Transverse colon (tissue), 4 donors: Measurements from ENCODE around the gene PSMD3. TPM values are rescaled to one million over a fixed set of nuclear protein-coding genes. Genes with fewer than 3 reads are reported as not detected.

Source experiments
- DNase-seq: peaks from one replicate; pipeline ENCODE4 v3.0.0-alpha.2; 2019
- H3K27ac ChIP-seq, 4 donors: fragments of 200-600 bp; sonication (generic); 2 replicates each; pipeline ENCODE4 v1.5.1; 2016 to 2018; ENCODE audit warnings: inconsistent platforms in 4 of 4
- H3K27me3 ChIP-seq: fragments of 200-600 bp; sonication (generic); 2 replicates; pipeline ENCODE4 v1.5.1; 2017; ENCODE audit warnings: inconsistent platforms
- H3K36me3 ChIP-seq, 4 donors: fragments of 200-600 bp; sonication (generic); 2 replicates each; pipeline ENCODE4 v1.5.1; 2017 to 2019; ENCODE audit warnings: inconsistent platforms in 4 of 4
- H3K4me1 ChIP-seq, 4 donors: fragments of 200-600 bp; sonication (generic); 2 replicates each; pipeline ENCODE4 v1.5.1; 2017 to 2020; ENCODE audit warnings: inconsistent platforms in 4 of 4
- H3K4me3 ChIP-seq, 4 donors: fragments of 200-600 bp; sonication (generic); 1 replicate in 1 of 4; 2 replicates in 3 of 4; pipeline versions ENCODE4 v1.5.1 to v1.6.1; 2017 to 2019; ENCODE audit warnings: inconsistent platforms in 4 of 4
- H3K9me3 ChIP-seq, 2 donors: fragments of 200-600 bp; sonication (generic); 2 replicates each; pipeline ENCODE4 v1.5.1; 2017 to 2019; ENCODE audit warnings: inconsistent platforms in 2 of 2
- CTCF ChIP-seq, 5 experiments: fragments of 200-600 bp in 3 of 5; fragments of 450-650 bp in 2 of 5; sonication (generic) in 3 of 5; IDR thresholded peaks; 1 replicate in 2 of 5; 2 replicates in 3 of 5; pipeline ENCODE4 v1.5.1; 2016 to 2017; ENCODE audit warnings: antibody characterized with exemption in 5 of 5, inconsistent platforms in 3 of 5, mild to moderate bottlenecking in 2 of 5, moderate library complexity in 1 of 5
- EP300 ChIP-seq: sonication (generic); formaldehyde crosslinking; IDR thresholded peaks from one replicate; pipeline ENCODE4 v1.6.1; 2017; ENCODE audit warnings: antibody characterized with exemption, low read depth
- POLR2A ChIP-seq: fragments of 450-650 bp; IDR thresholded peaks from one replicate; pipeline ENCODE4 v1.6.1; 2016; ENCODE audit warnings: antibody characterized with exemption, mild to moderate bottlenecking, moderate library complexity
- POLR2AphosphoS5 ChIP-seq, 3 donors: sonication (generic); formaldehyde crosslinking; IDR thresholded peaks; one replicate each; pipeline ENCODE4 v1.6.1; 2016; ENCODE audit warnings: antibody characterized with exemption in 3 of 3
- WGBS, 2 donors: methylation state at CpG; one replicate each; pipeline ENCODE4 v1.1.5; 2018; ENCODE audit warnings: low coverage in 1 of 2; 5-methylcytosine and 5-hydroxymethylcytosine counted together
- in situ Hi-C, 4 donors: fragments of 200-750 bp; cut with MboI; loops; one replicate each; pipeline versions ENCODE4 v1.15.0 to v1.15.1; 2017; ENCODE audit warnings: low sequenced_read_pairs in 3 of 4, low pct_ligation_motif_present in 1 of 4, low pct_unique_long_range_greater_than_20kb in 1 of 4
- intact Hi-C: fragments of 100-400 bp; cut with DNase I; formaldehyde crosslinking; loops from one replicate; pipeline ENCODE4 v1.15.1; 2023; ENCODE audit warnings: low total_unique reads
- total RNA-seq, 4 donors: library from RNA; depleted of rRNA; stranded (reverse); fragments of >200 nt; gene quantifications; one replicate each; pipeline ENCODE4 v1.1.0, GENCODE V29; 2016

Gene PSMD3
- total RNA-seq, 4 donors from 2014 or later, result 80.7 to 117 (median 112) TPM

- H3K9me3 ChIP-seq, result no peaks in the 10 kb centered on the region
- no peaks in the 10 kb centered on the region for H3K36me3 ChIP-seq
- TF ChIP-seq EP300 (no peak), POLR2A (no peak), CTCF (IDR thresholded peaks at IDR 0.05) (no peak), POLR2AphosphoS5 (IDR thresholded peaks at IDR 0.05) (no peak)
- peaks cover 24 to 43% (median 34%) of the 10 kb centered on the region in 4 donors for H3K4me1 ChIP-seq
- intact Hi-C loops (loop anchor here (10.0 kb wide), 2 partner anchors 110 to 180 kb away; partner anchors contain the start of gene MSL1), in situ Hi-C loops (loop anchor here in 1 of 4 donors (25.0 kb wide), 1 partner anchor 273 kb away; the partner anchor contains the start of gene CDC6)
- no peaks in the 10 kb centered on the region for H3K27me3 ChIP-seq
- DNase-seq, result no peak
- H3K27ac ChIP-seq, result peak overlapping the region; percentile 13 to 70 (median 61)
- no peak overlapping the region for H3K4me3 ChIP-seq
- WGBS, 2 donors, result 38% methylated on average over 14 of the region's 18 CpGs; no CpG with 5 or more reads in 1 of the 2 donors
Measured at GRCh38 chr17:40014375-40014980, 33.9 kb downstream of the PSMD3 start.

GRCh38 chr17:40015005-40015997 lies 34.7 kb downstream of the PSMD3 start, which contains the start of gene CSF3:
Gene CSF3, plus strand, starts transcription at chr17:40015440. Its CDS starts 35 bp downstream, at chr17:40015475.
- DNase-seq, result peak; percentile 62
- Histone ChIP-seq H3K9me3 (no peaks in the 10 kb centered on the region), H3K27me3 (no peaks in the 10 kb centered on the region), H3K36me3 (peaks cover 0 to 3% (median 0%) of the 10 kb centered on the region in 4 donors), H3K27ac (peak within 1 kb of the TSS; percentile 13 to 70 (median 61)), H3K4me1 (peaks cover 24 to 44% (median 34%) of the 10 kb centered on the region in 4 donors), H3K4me3 (no peak within 1 kb of the TSS)
- in situ Hi-C loops (loop anchor here in 1 of 4 donors (25.0 kb wide), 1 partner anchor 272 kb away; the partner anchor contains the start of gene CDC6), intact Hi-C loops (loop anchor here (10.0 kb wide), 2 partner anchors 110 to 180 kb away; partner anchors contain the start of gene MSL1)
- 40% methylated on average over 4 to 19 of the region's 20 CpGs for WGBS, 2 donors
- peak; percentile 41 for TF ChIP-seq POLR2A
- TF ChIP-seq POLR2AphosphoS5 (IDR thresholded peaks at IDR 0.05), result peak in 1 of 3 donors; percentile 6
- TF ChIP-seq CTCF (IDR thresholded peaks at IDR 0.05), result no peak

GRCh38 chr17:40015998-40016985 lies 35.7 kb downstream of the PSMD3 start:
- no peaks in the 10 kb centered on the region for H3K27me3 ChIP-seq
- 81 to 84% methylated on average over 11 to 24 of the region's 26 CpGs for WGBS, 2 donors
- intact Hi-C loops, result loop anchor here (10.0 kb wide), 2 partner anchors 109 to 179 kb away; partner anchors contain the start of gene MSL1
- H3K27ac ChIP-seq, result peak overlapping the region in 2 of 4 donors; percentile 60 to 70
- TF ChIP-seq CTCF (IDR thresholded peaks at IDR 0.05) (no peak), POLR2A (no peak), EP300 (no peak), POLR2AphosphoS5 (IDR thresholded peaks at IDR 0.05) (no peak)
- in situ Hi-C loops, result loop anchor here in 1 of 4 donors (25.0 kb wide), 1 partner anchor 271 kb away; the partner anchor contains the start of gene CDC6
- no peak overlapping the region for H3K4me3 ChIP-seq
- peaks cover 0 to 3% (median 0%) of the 10 kb centered on the region in 4 donors for H3K36me3 ChIP-seq
- H3K4me1 ChIP-seq, result peaks cover 24 to 47% (median 34%) of the 10 kb centered on the region in 4 donors
- no peaks in the 10 kb centered on the region for H3K9me3 ChIP-seq
- no peak for DNase-seq
